AG10803 (cell line): ENCODE data around the gene SCO2.

Experiments used
- DNase-seq: peaks from one replicate; pipeline ENCODE4 v3.0.0; 2010; ENCODE audit warnings: low read depth
- H3K4me3 ChIP-seq: 2 replicates; pipeline ENCODE4 v1.5.1; 2011; ENCODE audit warnings: mild to moderate bottlenecking, low read length, control low read depth
- CTCF ChIP-seq: conservative IDR thresholded peaks from 2 replicates; pipeline ENCODE4 v1.5.1; 2011; ENCODE audit warnings: mild to moderate bottlenecking, low read length, control low read depth, inconsistent platforms

SCO2 gene

GRCh38 chr22:50562523-50563412 lies 37.4 kb upstream of the SCO2 start, which contains the start of gene SYCE3:
Gene SYCE3 (minus strand): TSS chr22:50562919. CDS start chr22:50556405, 6,514 bp downstream.
- peak; percentile 63 for TF ChIP-seq CTCF
- peak; percentile 83 for DNase-seq
- H3K4me3 ChIP-seq: peak within 1 kb of the TSS; percentile 78

GRCh38 chr22:50561401-50562358 lies 36.3 kb upstream of the SCO2 start:
- no peak overlapping the region for H3K4me3 ChIP-seq
- no peak for TF ChIP-seq CTCF
- DNase-seq: no peak

- no peak overlapping the region for H3K4me3 ChIP-seq
- TF ChIP-seq CTCF: no peak
- no peak for DNase-seq
These were observed 34.6 kb upstream of the SCO2 start for GRCh38 chr22:50560034-50560433.

- no peak for DNase-seq
- TF ChIP-seq CTCF: no peak
- no peak overlapping the region for H3K4me3 ChIP-seq
These were observed 31.3 kb upstream of the SCO2 start for GRCh38 chr22:50556703-50557102.

- no peak for DNase-seq
- no peak overlapping the region for H3K4me3 ChIP-seq
- TF ChIP-seq CTCF: no peak
These were observed 27.9 kb upstream of the SCO2 start for GRCh38 chr22:50553310-50553709.

- no peak overlapping the region for H3K4me3 ChIP-seq
- TF ChIP-seq CTCF: no peak
- DNase-seq: no peak
These were observed 25.9 kb upstream of the SCO2 start for GRCh38 chr22:50551160-50551752.
